Fibroblast of skin of abdomen (primary cell): ENCODE results near the gene CDKAL1.
"Not testable (repeated sequence)": the region's sequence is repeated elsewhere in the genome, so short reads cannot be mapped to it uniquely, and the experiment has no call there.

Experiments
- DNase-seq: peaks from one replicate; pipeline ENCODE4 v3.0.0-alpha.2; 2013

Gene CDKAL1

GRCh38 chr6:20554326-20554725, 20.1 kb downstream of the CDKAL1 start:
- no peak for DNase-seq

- DNase-seq: no peak
Measured at GRCh38 chr6:20554817-20555216, 20.6 kb downstream of the CDKAL1 start.

- peak; percentile 9 for DNase-seq
Measured at GRCh38 chr6:20559924-20560551, 25.8 kb downstream of the CDKAL1 start.

GRCh38 chr6:20563377-20563776, 29.1 kb downstream of the CDKAL1 start:
- no peak for DNase-seq

- peak; percentile 23 for DNase-seq
Measured at GRCh38 chr6:20564269-20564668, 30.0 kb downstream of the CDKAL1 start.

- peak; percentile 2 for DNase-seq
Measured at GRCh38 chr6:20564777-20565176, 30.5 kb downstream of the CDKAL1 start.

- DNase-seq: no peak
Measured at GRCh38 chr6:20565342-20565741, 31.1 kb downstream of the CDKAL1 start.

- DNase-seq: no peak
Measured at GRCh38 chr6:20566109-20566508, 31.9 kb downstream of the CDKAL1 start.

- no peak for DNase-seq
Measured at GRCh38 chr6:20569000-20569610, 34.8 kb downstream of the CDKAL1 start.

- DNase-seq: no peak
Measured at GRCh38 chr6:20571261-20571660, 37.0 kb downstream of the CDKAL1 start.

- peak; percentile 6 for DNase-seq
Measured at GRCh38 chr6:20572288-20572687, 38.0 kb downstream of the CDKAL1 start.

GRCh38 chr6:20572940-20573339, 38.7 kb downstream of the CDKAL1 start:
- peak; percentile 36 for DNase-seq

GRCh38 chr6:20574355-20574754, 40.1 kb downstream of the CDKAL1 start:
- no peak for DNase-seq

- DNase-seq: no peak
Measured at GRCh38 chr6:20575125-20575524, 40.9 kb downstream of the CDKAL1 start.

- DNase-seq: no peak
Measured at GRCh38 chr6:20575704-20576451, 41.6 kb downstream of the CDKAL1 start.

- DNase-seq: no peak
Measured at GRCh38 chr6:20577173-20577688, 43.0 kb downstream of the CDKAL1 start.

- DNase-seq: no peak
Measured at GRCh38 chr6:20581070-20581469, 46.8 kb downstream of the CDKAL1 start.

- DNase-seq: no peak
Measured at GRCh38 chr6:20582586-20583443, 48.6 kb downstream of the CDKAL1 start.

- DNase-seq: no peak
Measured at GRCh38 chr6:20583444-20583800, 49.2 kb downstream of the CDKAL1 start.

- no peak for DNase-seq
Measured at GRCh38 chr6:20584100-20584731, 50.0 kb downstream of the CDKAL1 start.

GRCh38 chr6:20589266-20589665, 55.0 kb downstream of the CDKAL1 start:
- DNase-seq: no peak

- not testable (repeated sequence) for DNase-seq
Measured at GRCh38 chr6:20590476-20590875, 56.2 kb downstream of the CDKAL1 start.
